ENCODE measurements around the gene CA12. TPM values are rescaled to one million over a fixed set of nuclear protein-coding genes. Genes with fewer than 3 reads are reported as not detected.

CA12 gene
- total and polyA plus RNA-seq, 4 donors = 0.07 to 5.1 (median 1.5) TPM

- Histone ChIP-seq H3K27me3 (ENCODE audit: control insufficient read depth in 4 of 4, insufficient read depth in 4 of 4, low read length in 3 of 4) (no peaks in the 10 kb centered on the region), H3K4me1 (ENCODE audit: control insufficient read depth in 4 of 4, insufficient read depth in 4 of 4, low read length in 3 of 4) (no peaks in the 10 kb centered on the region), H3K9me3 (ENCODE audit: control insufficient read depth in 4 of 4, low read length in 3 of 4) (no peaks in the 10 kb centered on the region), H3K27ac (ENCODE audit: low read depth in 1 of 2, low read length in 2 of 2) (no peak overlapping the region), H3K36me3 (ENCODE audit: control insufficient read depth in 4 of 4, insufficient read depth in 3 of 4, low read depth in 1 of 4, low read length in 3 of 4) (no peaks in the 10 kb centered on the region), H3K9ac (ENCODE audit: low read depth in 1 of 2, low read length in 2 of 2) (no peak overlapping the region), H3K4me3 (ENCODE audit: low read depth in 1 of 3, low read length in 3 of 3) (no peak overlapping the region)
- WGBS = 89% methylated on average over 3 of the region's 3 CpGs
- no peak for TF ChIP-seq EGR1 (IDR thresholded peaks at IDR 0.05; ENCODE audit: low read depth in 2 of 2)
- TF ChIP-seq, protein P1, sequence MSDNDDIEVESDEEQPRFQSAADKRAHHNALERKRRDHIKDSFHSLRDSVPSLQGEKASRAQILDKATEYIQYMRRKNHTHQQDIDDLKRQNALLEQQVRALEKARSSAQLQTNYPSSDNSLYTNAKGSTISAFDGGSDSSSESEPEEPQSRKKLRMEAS (IDR thresholded peaks at IDR 0.05) = no peak
- no peak for TF ChIP-seq HNF4A (conservative IDR thresholded peaks at IDR 0.05)
- TF ChIP-seq HNF4G (IDR thresholded peaks at IDR 0.05) = no peak
- no peak for TF ChIP-seq YY1 (IDR thresholded peaks at IDR 0.05)
- TF ChIP-seq RXRA (IDR thresholded peaks at IDR 0.05) = no peak
- TF ChIP-seq SP1 (IDR thresholded peaks at IDR 0.05) = no peak
- no peak for TF ChIP-seq TAF1 (conservative IDR thresholded peaks at IDR 0.05)
- no peak for DNase-seq (ENCODE audit: low spot score)
These were observed 8.3 kb downstream of the CA12 start for GRCh38 chr15:63373330-63373729.

- DNase-seq (ENCODE audit: low spot score) = no peak
- H3K27me3 ChIP-seq (ENCODE audit: control insufficient read depth in 4 of 4, insufficient read depth in 4 of 4, low read length in 3 of 4) = no peaks in the 10 kb centered on the region
- WGBS = 93% methylated on average over 5 of the region's 5 CpGs
- TF ChIP-seq RXRA (IDR thresholded peaks at IDR 0.05) (no peak), HNF4G (IDR thresholded peaks at IDR 0.05) (no peak)
- no peak overlapping the region for H3K27ac ChIP-seq (ENCODE audit: low read depth in 1 of 2, low read length in 2 of 2)
- H3K4me1 ChIP-seq (ENCODE audit: control insufficient read depth in 4 of 4, insufficient read depth in 4 of 4, low read length in 3 of 4) = no peaks in the 10 kb centered on the region
- no peaks in the 10 kb centered on the region for H3K36me3 ChIP-seq (ENCODE audit: control insufficient read depth in 4 of 4, insufficient read depth in 3 of 4, low read depth in 1 of 4, low read length in 3 of 4)
- H3K4me3 ChIP-seq (ENCODE audit: low read depth in 1 of 3, low read length in 3 of 3) = no peak overlapping the region
- H3K9me3 ChIP-seq (ENCODE audit: control insufficient read depth in 4 of 4, low read length in 3 of 4) = no peaks in the 10 kb centered on the region
- H3K9ac ChIP-seq (ENCODE audit: low read depth in 1 of 2, low read length in 2 of 2) = no peak overlapping the region
These were observed 8.9 kb downstream of the CA12 start for GRCh38 chr15:63372753-63373152.

DNA sequence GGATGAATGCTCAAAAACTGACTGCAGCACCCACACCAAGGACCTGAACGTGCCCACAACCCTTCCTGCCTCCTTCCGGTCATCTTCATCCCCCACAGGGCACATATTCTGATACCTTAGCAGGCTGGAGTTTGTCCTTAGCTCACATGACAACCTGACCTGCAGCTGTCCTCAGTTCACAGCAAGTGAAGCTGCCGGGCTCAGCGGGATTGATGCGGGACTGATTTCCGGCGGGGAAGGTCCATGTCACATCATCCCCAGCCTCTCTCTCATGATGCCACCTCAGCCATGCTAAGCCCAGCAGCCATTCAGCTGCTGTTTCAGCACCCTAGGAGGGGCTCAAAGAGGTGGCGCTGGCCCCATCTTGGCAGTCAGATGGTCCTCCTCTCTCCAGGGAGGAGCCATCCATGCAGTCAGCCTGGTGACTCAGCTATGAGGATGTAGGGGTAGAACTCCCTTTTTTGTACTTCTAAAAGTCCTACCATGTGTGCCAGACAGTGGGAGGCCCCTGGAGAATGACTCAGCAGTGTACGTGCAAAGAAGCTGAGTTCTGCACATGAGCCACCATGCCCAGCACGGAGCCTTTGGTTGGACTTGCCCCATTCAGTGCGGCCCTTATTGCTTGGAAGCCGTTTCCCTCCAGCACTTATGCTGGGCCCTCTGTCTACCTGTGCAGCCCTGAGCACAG is 9.5 kb downstream of the CA12 start:
- Histone ChIP-seq H3K9me3 (ENCODE audit: control insufficient read depth in 4 of 4, low read length in 3 of 4) (no peaks in the 10 kb centered on the region), H3K27me3 (ENCODE audit: control insufficient read depth in 4 of 4, insufficient read depth in 4 of 4, low read length in 3 of 4) (no peaks in the 10 kb centered on the region), H3K27ac (ENCODE audit: low read depth in 1 of 2, low read length in 2 of 2) (no peak overlapping the region), H3K4me1 (ENCODE audit: control insufficient read depth in 4 of 4, insufficient read depth in 4 of 4, low read length in 3 of 4) (no peaks in the 10 kb centered on the region), H3K4me3 (ENCODE audit: low read depth in 1 of 3, low read length in 3 of 3) (no peak overlapping the region), H3K36me3 (ENCODE audit: control insufficient read depth in 4 of 4, insufficient read depth in 3 of 4, low read depth in 1 of 4, low read length in 3 of 4) (no peaks in the 10 kb centered on the region), H3K9ac (ENCODE audit: low read depth in 1 of 2, low read length in 2 of 2) (no peak overlapping the region)
- WGBS = 82% methylated on average over 12 of the region's 12 CpGs
- TF ChIP-seq NR2F2 (IDR thresholded peaks at IDR 0.05) = no peak
- TF ChIP-seq REST (IDR thresholded peaks at IDR 0.05) = no peak
- no peak for TF ChIP-seq SP1 (IDR thresholded peaks at IDR 0.05)
- DNase-seq (ENCODE audit: low spot score) = no peak
